Stimulated activated CD8-positive, alpha-beta memory T cell treated with anti-CD3 and anti-CD28 coated beads, Interleukin-12 subunit alpha, Interleukin-12 subunit beta, amount 100 ng/mL, for 24 hours (primary cell): ENCODE data around the gene IGFL4.

Source experiments
- DNase-seq: peaks from one replicate; pipeline ENCODE4 v3.0.0-alpha.2; 2020; ENCODE audit errors: extremely low read depth

Gene IGFL4

GRCh38 chr19:46021531-46022041 lies 19.2 kb downstream of the IGFL4 start:
- no peak for DNase-seq

GRCh38 chr19:46020819-46021125 lies 20.0 kb downstream of the IGFL4 start:
- no peak for DNase-seq

- no peak for DNase-seq
Measured at GRCh38 chr19:46019270-46019669, 21.5 kb downstream of the IGFL4 start.

GRCh38 chr19:46018729-46019251 lies 22.0 kb downstream of the IGFL4 start:
- no peak for DNase-seq

- DNase-seq, result no peak
Measured at GRCh38 chr19:46017874-46018675, 22.7 kb downstream of the IGFL4 start.

- DNase-seq, result no peak
Measured at GRCh38 chr19:46017095-46017429, 23.7 kb downstream of the IGFL4 start.

- DNase-seq, result peak; percentile 53
Measured at GRCh38 chr19:46016426-46017094, 24.2 kb downstream of the IGFL4 start.

- no peak for DNase-seq
Measured at GRCh38 chr19:46015687-46016425, 24.9 kb downstream of the IGFL4 start.

- DNase-seq, result no peak
Measured at GRCh38 chr19:46014941-46015686, 25.7 kb downstream of the IGFL4 start.

GRCh38 chr19:46014534-46014933 lies 26.3 kb downstream of the IGFL4 start:
- DNase-seq, result no peak

GRCh38 chr19:46009530-46010510 lies 31.0 kb downstream of the IGFL4 start:
- no peak for DNase-seq

- DNase-seq, result no peak
Measured at GRCh38 chr19:46006411-46006810, 34.4 kb downstream of the IGFL4 start.

- no peak for DNase-seq
Measured at GRCh38 chr19:46002678-46003275, 38.0 kb downstream of the IGFL4 start.

GRCh38 chr19:46000491-46001246 lies 40.1 kb downstream of the IGFL4 start:
- DNase-seq, result peak; percentile 30

- DNase-seq, result no peak
Measured at GRCh38 chr19:45999653-46000121, 41.1 kb downstream of the IGFL4 start.

- no peak for DNase-seq
Measured at GRCh38 chr19:45998834-45999233, 42.0 kb downstream of the IGFL4 start.

- no peak for DNase-seq
Measured at GRCh38 chr19:45996933-45997332, 43.9 kb downstream of the IGFL4 start.

- no peak for DNase-seq
Measured at GRCh38 chr19:45995715-45996385, 45.0 kb downstream of the IGFL4 start.
